Measurements from ENCODE around the gene B4GAT1.
"Not testable (repeated sequence)": the region's sequence is repeated elsewhere in the genome, so short reads cannot be mapped to it uniquely, and the experiment has no call there.

B4GAT1 gene

DNA sequence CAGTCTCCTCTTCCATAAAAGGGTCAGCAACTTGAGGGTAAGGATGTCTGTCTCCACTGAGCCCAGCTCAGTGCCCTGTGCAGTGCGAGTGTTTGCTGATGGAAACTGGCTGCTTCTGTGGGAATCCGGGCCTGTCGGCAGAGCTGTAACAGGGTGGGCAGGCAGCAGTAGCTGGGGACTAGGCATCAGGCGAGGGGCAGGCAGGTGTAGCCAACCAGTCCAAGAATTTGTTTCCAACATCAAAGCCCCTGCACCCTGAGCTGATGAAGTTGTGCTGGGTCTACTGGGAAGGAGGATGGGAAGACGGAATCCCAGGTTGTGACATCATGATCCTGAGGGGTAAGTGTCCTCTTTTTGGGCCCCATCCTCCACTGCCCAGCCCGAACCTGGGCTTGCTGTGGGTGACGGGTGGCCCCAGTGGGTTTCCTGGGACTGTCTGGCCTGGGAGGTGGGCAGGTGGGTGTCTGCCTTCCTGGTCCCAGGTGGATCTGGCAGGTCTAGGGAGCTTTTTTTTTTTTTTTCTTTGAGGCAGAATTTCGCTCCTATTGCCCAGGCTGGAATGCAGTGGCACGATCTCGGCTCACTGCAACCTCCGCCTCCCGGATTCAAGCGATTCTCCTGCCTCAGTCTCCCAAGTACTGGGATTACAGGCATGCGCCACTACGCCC lies 13.1 kb upstream of the B4GAT1 start:
- no peak overlapping the region for H3K4me3 ChIP-seq (ENCODE audit: low read length)
- H3K36me3 ChIP-seq (ENCODE audit: insufficient read depth, low read length) = no peaks in the 10 kb centered on the region
- H3K4me2 ChIP-seq (ENCODE audit: low read length) = no peak overlapping the region
- H3K4me1 ChIP-seq (ENCODE audit: control insufficient read depth, insufficient read depth, low read length) = no peaks in the 10 kb centered on the region
- H3K27me3 ChIP-seq (ENCODE audit: control insufficient read depth, insufficient read depth, low read length) = peaks cover 3% of the 10 kb centered on the region
- H3K9ac ChIP-seq (ENCODE audit: low read depth, low read length) = no peak overlapping the region
- H3K9me3 ChIP-seq (replicated peaks; ENCODE audit: low read length) = no peaks in the 10 kb centered on the region

GRCh38 chr11:66359662-66360087 lies 12.2 kb upstream of the B4GAT1 start:
- Histone ChIP-seq H3K27me3 (ENCODE audit: control insufficient read depth, insufficient read depth, low read length) (peaks cover 3% of the 10 kb centered on the region), H3K9me3 (replicated peaks; ENCODE audit: low read length) (no peaks in the 10 kb centered on the region), H3K9ac (ENCODE audit: low read depth, low read length) (no peak overlapping the region), H3K4me3 (ENCODE audit: low read length) (no peak overlapping the region), H3K36me3 (ENCODE audit: insufficient read depth, low read length) (no peaks in the 10 kb centered on the region), H3K4me1 (ENCODE audit: control insufficient read depth, insufficient read depth, low read length) (no peaks in the 10 kb centered on the region), H3K4me2 (ENCODE audit: low read length) (no peak overlapping the region)

DNA sequence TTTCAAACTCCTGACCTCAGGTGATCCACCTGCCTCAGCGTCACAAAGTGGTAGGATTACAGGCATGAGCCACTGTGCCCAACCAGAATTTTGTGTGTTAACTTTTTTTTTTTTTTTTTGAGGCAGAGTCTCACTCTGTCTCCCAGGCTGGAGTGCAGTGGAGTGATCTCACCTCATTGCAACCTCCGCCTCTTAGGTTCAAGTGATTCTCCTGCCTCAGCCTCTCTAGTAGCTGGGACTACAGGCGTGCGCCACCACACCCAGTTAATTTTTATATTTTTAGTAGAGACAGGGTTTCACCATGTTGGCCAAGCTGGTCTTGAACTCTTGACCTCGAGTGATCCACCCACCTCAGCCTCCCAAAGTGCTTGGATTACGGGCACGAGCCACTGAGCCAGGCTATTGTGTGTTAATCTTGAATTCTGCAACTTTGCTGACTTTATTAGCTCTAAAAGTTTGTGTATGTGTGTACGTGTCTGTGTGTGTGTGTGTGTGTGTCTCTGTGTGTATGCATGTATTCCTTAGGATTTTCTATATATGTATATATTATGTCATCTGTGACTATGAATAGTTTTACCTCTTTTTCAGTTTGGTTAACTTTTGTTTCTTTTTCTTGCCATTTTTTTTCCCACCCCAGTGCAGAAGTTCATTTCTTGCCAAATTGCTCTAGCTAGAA lies 3.3 kb upstream of the B4GAT1 start:
- H3K4me2 ChIP-seq (ENCODE audit: low read length); H3K36me3 ChIP-seq (ENCODE audit: insufficient read depth, low read length); H3K9ac ChIP-seq (ENCODE audit: low read depth, low read length); H3K4me3 ChIP-seq (ENCODE audit: low read length); H3K9me3 ChIP-seq (replicated peaks; ENCODE audit: low read length); H3K27me3 ChIP-seq (ENCODE audit: control insufficient read depth, insufficient read depth, low read length): not testable (repeated sequence)
- peaks cover 16% of the 10 kb centered on the region for H3K4me1 ChIP-seq (ENCODE audit: control insufficient read depth, insufficient read depth, low read length)

GRCh38 chr11:66349084-66349386 lies 1.6 kb upstream of the B4GAT1 start:
- Histone ChIP-seq H3K4me3 (ENCODE audit: low read length) (no peak overlapping the region), H3K27me3 (ENCODE audit: control insufficient read depth, insufficient read depth, low read length) (no peaks in the 10 kb centered on the region), H3K9ac (ENCODE audit: low read depth, low read length) (no peak overlapping the region), H3K4me2 (ENCODE audit: low read length) (no peak overlapping the region), H3K36me3 (ENCODE audit: insufficient read depth, low read length) (no peaks in the 10 kb centered on the region), H3K4me1 (ENCODE audit: control insufficient read depth, insufficient read depth, low read length) (peaks cover 27% of the 10 kb centered on the region), H3K9me3 (replicated peaks; ENCODE audit: low read length) (no peaks in the 10 kb centered on the region)

- Histone ChIP-seq H3K9ac (ENCODE audit: low read depth, low read length) (peak overlapping the region; percentile 81), H3K4me3 (ENCODE audit: low read length) (peak overlapping the region; percentile 94), H3K36me3 (ENCODE audit: insufficient read depth, low read length) (peaks cover 13% of the 10 kb centered on the region), H3K4me2 (ENCODE audit: low read length) (peak overlapping the region; percentile 97), H3K27me3 (ENCODE audit: control insufficient read depth, insufficient read depth, low read length) (no peaks in the 10 kb centered on the region), H3K4me1 (ENCODE audit: control insufficient read depth, insufficient read depth, low read length) (peaks cover 28% of the 10 kb centered on the region), H3K9me3 (replicated peaks; ENCODE audit: low read length) (no peaks in the 10 kb centered on the region)
Measured at GRCh38 chr11:66346476-66347424, 679 bp downstream of the B4GAT1 start.

- Histone ChIP-seq H3K4me2 (ENCODE audit: low read length) (peak overlapping the region; percentile 97), H3K4me1 (ENCODE audit: control insufficient read depth, insufficient read depth, low read length) (peaks cover 28% of the 10 kb centered on the region), H3K4me3 (ENCODE audit: low read length) (peak overlapping the region; percentile 92), H3K9ac (ENCODE audit: low read depth, low read length) (peak overlapping the region; percentile 95), H3K9me3 (replicated peaks; ENCODE audit: low read length) (no peaks in the 10 kb centered on the region), H3K36me3 (ENCODE audit: insufficient read depth, low read length) (peaks cover 28% of the 10 kb centered on the region), H3K27me3 (ENCODE audit: control insufficient read depth, insufficient read depth, low read length) (no peaks in the 10 kb centered on the region)
Measured at GRCh38 chr11:66345316-66345649, 2.1 kb downstream of the B4GAT1 start.

- H3K36me3 ChIP-seq (ENCODE audit: insufficient read depth, low read length) = peaks cover 34% of the 10 kb centered on the region
- H3K27me3 ChIP-seq (ENCODE audit: control insufficient read depth, insufficient read depth, low read length) = no peaks in the 10 kb centered on the region
- H3K4me3 ChIP-seq (ENCODE audit: low read length) = peak within 1 kb of the TSS; percentile 92
- peak within 1 kb of the TSS; percentile 97 for H3K4me2 ChIP-seq (ENCODE audit: low read length)
- H3K9ac ChIP-seq (ENCODE audit: low read depth, low read length) = peak within 1 kb of the TSS; percentile 95
- H3K9me3 ChIP-seq (replicated peaks; ENCODE audit: low read length) = no peaks in the 10 kb centered on the region
- H3K4me1 ChIP-seq (ENCODE audit: control insufficient read depth, insufficient read depth, low read length) = peaks cover 28% of the 10 kb centered on the region
Measured at GRCh38 chr11:66344550-66345315, 2.7 kb downstream of the B4GAT1 start, which contains the start of gene BRMS1. Gene BRMS1, minus strand, starts transcription at chr11:66345104. Its CDS starts 2,870 bp downstream, at chr11:66342234.

DNA sequence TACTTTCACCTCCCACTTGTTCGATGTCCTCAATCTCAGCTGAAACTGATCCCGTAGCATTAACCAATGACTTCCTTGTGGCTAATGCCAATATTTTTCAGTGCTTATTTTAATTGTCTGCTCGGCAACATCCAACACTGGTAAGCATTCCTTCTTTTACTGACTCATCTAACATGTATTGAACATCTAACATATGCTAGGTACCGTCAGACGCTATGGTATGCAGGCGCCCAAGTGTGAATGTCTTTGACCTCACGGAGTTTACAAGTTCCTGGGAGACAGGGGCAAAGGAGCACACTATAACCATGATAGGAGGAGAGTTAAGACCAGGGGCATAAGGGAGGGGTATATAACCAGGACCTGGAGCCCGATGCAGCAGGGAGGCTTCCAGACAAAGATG lies 4.3 kb downstream of the B4GAT1 start:
- H3K4me1 ChIP-seq (ENCODE audit: control insufficient read depth, insufficient read depth, low read length) = peaks cover 26% of the 10 kb centered on the region
- H3K9ac ChIP-seq (ENCODE audit: low read depth, low read length) = no peak overlapping the region
- H3K27me3 ChIP-seq (ENCODE audit: control insufficient read depth, insufficient read depth, low read length) = no peaks in the 10 kb centered on the region
- H3K4me2 ChIP-seq (ENCODE audit: low read length) = no peak overlapping the region
- no peak overlapping the region for H3K4me3 ChIP-seq (ENCODE audit: low read length)
- peaks cover 48% of the 10 kb centered on the region for H3K36me3 ChIP-seq (ENCODE audit: insufficient read depth, low read length)
- no peaks in the 10 kb centered on the region for H3K9me3 ChIP-seq (replicated peaks; ENCODE audit: low read length)

GRCh38 chr11:66341502-66342126 lies 5.8 kb downstream of the B4GAT1 start:
- Histone ChIP-seq H3K4me3 (ENCODE audit: low read length) (no peak overlapping the region), H3K4me1 (ENCODE audit: control insufficient read depth, insufficient read depth, low read length) (peaks cover 36% of the 10 kb centered on the region), H3K27me3 (ENCODE audit: control insufficient read depth, insufficient read depth, low read length) (no peaks in the 10 kb centered on the region), H3K9ac (ENCODE audit: low read depth, low read length) (no peak overlapping the region), H3K36me3 (ENCODE audit: insufficient read depth, low read length) (peaks cover 48% of the 10 kb centered on the region), H3K4me2 (ENCODE audit: low read length) (no peak overlapping the region), H3K9me3 (replicated peaks; ENCODE audit: low read length) (no peaks in the 10 kb centered on the region)

DNA sequence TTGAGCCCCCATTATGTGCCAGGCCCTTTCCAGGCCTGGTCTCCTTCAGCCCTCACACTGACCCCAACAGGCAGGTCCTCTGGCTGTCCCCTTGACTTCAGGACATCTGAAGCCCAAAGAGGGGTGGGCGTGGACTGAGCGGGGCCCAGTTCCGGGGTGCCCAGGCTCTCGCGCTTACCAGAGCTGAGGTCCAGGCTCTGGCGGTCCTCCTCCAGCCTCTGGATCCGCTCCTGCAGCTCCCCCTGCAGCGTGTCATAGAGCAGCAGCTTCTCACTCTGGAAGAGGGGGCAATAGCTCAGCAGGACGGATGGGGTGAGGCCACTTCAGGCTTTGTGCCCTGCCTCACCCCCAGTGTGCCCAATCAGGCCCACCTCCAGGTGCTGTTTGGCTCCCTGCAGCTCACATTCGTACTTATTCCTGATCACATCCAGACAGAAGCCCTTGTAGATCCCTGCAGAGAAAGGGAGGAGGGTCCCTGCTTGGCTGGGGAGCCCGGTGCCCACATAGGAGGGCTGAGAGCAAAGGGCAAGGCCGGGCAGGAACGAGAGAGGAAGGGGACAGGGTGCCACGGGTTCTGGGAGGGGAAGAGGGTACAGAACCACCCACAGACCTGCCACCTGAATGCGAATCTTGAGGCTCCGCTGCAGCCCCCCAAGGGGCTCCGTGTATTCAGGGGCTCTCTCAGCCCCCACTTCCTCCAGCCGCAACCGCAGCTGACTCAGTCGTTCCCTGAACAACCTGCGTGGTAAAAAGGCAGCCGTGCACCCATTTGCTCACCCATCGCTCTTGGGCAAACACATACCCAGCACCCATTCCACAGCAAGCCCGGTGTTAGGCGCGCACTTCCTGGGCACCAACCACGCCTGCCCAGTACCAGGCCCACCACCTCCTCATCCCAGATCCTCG lies 6.6 kb downstream of the B4GAT1 start:
- Histone ChIP-seq H3K36me3 (ENCODE audit: insufficient read depth, low read length) (peaks cover 48% of the 10 kb centered on the region), H3K27me3 (ENCODE audit: control insufficient read depth, insufficient read depth, low read length) (no peaks in the 10 kb centered on the region), H3K4me3 (ENCODE audit: low read length) (no peak overlapping the region), H3K9ac (ENCODE audit: low read depth, low read length) (no peak overlapping the region), H3K4me2 (ENCODE audit: low read length) (no peak overlapping the region), H3K9me3 (replicated peaks; ENCODE audit: low read length) (no peaks in the 10 kb centered on the region), H3K4me1 (ENCODE audit: control insufficient read depth, insufficient read depth, low read length) (peaks cover 35% of the 10 kb centered on the region)
